SK-N-SH (cell line): ENCODE results near the gene LYSMD4. TPM values are rescaled to one million over a fixed set of nuclear protein-coding genes. Genes with fewer than 3 reads are reported as not detected.
"Not testable (repeated sequence)": the region's sequence is repeated elsewhere in the genome, so short reads cannot be mapped to it uniquely, and the experiment has no call there.

Experiments
- CTCF ChIA-PET: fragments of 300-600, 350-600 bp; formaldehyde crosslinking; extraction: SDS; loops from one replicate; lab custom pipeline; 2021; lab: Yijun Ruan, JAX
- POLR2A ChIA-PET: fragments of 350-600 bp; sonication (Branson Sonifier 250); formaldehyde crosslinking; extraction: SDS; loops from one replicate; lab custom pipeline; 2020; ENCODE audit warnings: antibody characterized with exemption, inconsistent platforms; lab: Yijun Ruan, JAX
- DNase-seq: peaks from one replicate; pipeline ENCODE4 v3.0.0; 2012
- H2AFZ ChIP-seq: fragments of 200-600 bp; sonication (generic); 2 replicates; pipeline ENCODE4 v1.8.1; 2016; ENCODE audit warnings: antibody characterized with exemption, mild to moderate bottlenecking, low read depth
- H3F3A ChIP-seq: fragments of 200-600 bp; sonication (generic); replicated peaks from 2 replicates; pipeline ENCODE3; 2016; ENCODE audit warnings: antibody characterized with exemption, mild to moderate bottlenecking; ENCODE audit not compliant: insufficient read depth
- H3K27ac ChIP-seq, 2 experiments: fragments of 200-500 bp in 1 of 2; fragments of 200-600 bp in 1 of 2; sonication (Bioruptor generic) in 1 of 2; sonication (generic), shearing (Covaris generic) in 1 of 2; 2 replicates each; pipeline versions ENCODE4 v1.5.1 to v1.6.1; 2014 to 2016; ENCODE audit warnings: low read depth in 2 of 2, inconsistent platforms in 1 of 2, low read length in 1 of 2, mild to moderate bottlenecking in 1 of 2, mixed read lengths in 1 of 2
- H3K27me3 ChIP-seq: fragments of 200-600 bp; sonication (generic), shearing (Covaris generic); 2 replicates; pipeline ENCODE4 v1.6.1; 2016; ENCODE audit warnings: mixed run types; ENCODE audit not compliant: insufficient read depth
- H3K36me3 ChIP-seq, 2 experiments: fragments of 200-500 bp in 1 of 2; fragments of 200-600 bp in 1 of 2; sonication (Bioruptor generic) in 1 of 2; sonication (generic) in 1 of 2; replicated peaks in 1 of 2; 2 replicates each; pipeline versions ENCODE3 to v1.5.1; 2014 to 2016; ENCODE audit warnings: low read length in 1 of 2, mild to moderate bottlenecking in 1 of 2; ENCODE audit not compliant: insufficient read depth in 2 of 2, control insufficient read depth in 1 of 2
- H3K4me1 ChIP-seq, 2 experiments: fragments of 200-500 bp in 1 of 2; fragments of 200-600 bp in 1 of 2; sonication (Bioruptor generic) in 1 of 2; sonication (generic), shearing (Covaris generic) in 1 of 2; 2 replicates each; pipeline versions ENCODE4 v1.5.1 to v1.6.1; 2014 to 2016; ENCODE audit warnings: low read depth in 1 of 2, low read length in 1 of 2, mixed run types in 1 of 2; ENCODE audit not compliant: insufficient read depth in 2 of 2, control insufficient read depth in 1 of 2
- H3K4me2 ChIP-seq: fragments of 200-600 bp; sonication (generic), shearing (Covaris generic); 2 replicates; pipeline ENCODE4 v1.6.1; 2017; ENCODE audit warnings: mixed run types
- H3K4me3 ChIP-seq, 2 experiments: fragments of 200-500 bp in 1 of 2; fragments of 200-600 bp in 1 of 2; sonication (Bioruptor generic) in 1 of 2; sonication (generic), shearing (Covaris generic) in 1 of 2; 2 replicates each; pipeline versions ENCODE4 v1.5.1 to v1.8.1; 2014 to 2016; ENCODE audit warnings: low read depth in 2 of 2, inconsistent platforms in 1 of 2, low read length in 1 of 2, mild to moderate bottlenecking in 1 of 2, mixed read lengths in 1 of 2, moderate library complexity in 1 of 2
- H3K79me2 ChIP-seq: fragments of 200-600 bp; sonication (generic); 2 replicates; pipeline ENCODE4 v1.8.1; 2017; ENCODE audit warnings: mild to moderate bottlenecking; ENCODE audit not compliant: insufficient read depth
- H3K9ac ChIP-seq: fragments of 200-600 bp; sonication (generic); 2 replicates; pipeline ENCODE4 v1.6.1; 2017; ENCODE audit warnings: mixed run types
- H3K9me2 ChIP-seq: fragments of 200-600 bp; sonication (generic); 2 replicates; pipeline ENCODE4 v1.6.1; 2017; ENCODE audit warnings: mixed run types
- H3K9me3 ChIP-seq: fragments of 200-600 bp; sonication (generic); 2 replicates; pipeline ENCODE4 v1.6.1; 2017; ENCODE audit warnings: mixed run types, mild to moderate bottlenecking, moderate library complexity
- H4K20me1 ChIP-seq: fragments of 200-600 bp; sonication (generic); 2 replicates; pipeline ENCODE4 v1.6.1; 2017; ENCODE audit warnings: mild to moderate bottlenecking, mixed run types; ENCODE audit not compliant: insufficient read depth
- CHD2 ChIP-seq: fragments of 150-350 bp; IDR thresholded peaks from 2 replicates; pipeline ENCODE4 v1.6.1; 2018; ENCODE audit warnings: low read length; ENCODE audit not compliant: partially characterized antibody
- EZH2phosphoT487 ChIP-seq: fragments of 200-600 bp; sonication (generic); IDR thresholded peaks from 2 replicates; pipeline ENCODE4 v1.6.1; 2017; ENCODE audit warnings: low read depth, mixed run types, mild to moderate bottlenecking, antibody characterized with exemption, moderate library complexity, borderline replicate concordance
- FOSL2 ChIP-seq: IDR thresholded peaks from 2 replicates; pipeline ENCODE4 v1.4.0; 2012; ENCODE audit warnings: low read depth, mild to moderate bottlenecking, moderate library complexity, borderline replicate concordance
- MAX ChIP-seq: IDR thresholded peaks from 2 replicates; pipeline ENCODE4 v1.4.0; 2012; ENCODE audit warnings: low read depth
- RCOR1 ChIP-seq: fragments of 150-350 bp; IDR thresholded peaks from 2 replicates; pipeline ENCODE4 v1.6.1; 2017; ENCODE audit warnings: antibody characterized with exemption, low read length
- REST ChIP-seq: IDR thresholded peaks from 2 replicates; pipeline ENCODE4 v1.6.1; 2012; ENCODE audit warnings: mild to moderate bottlenecking, low read depth, low read length, moderate library complexity
- TCF12 ChIP-seq: IDR thresholded peaks from 2 replicates; pipeline ENCODE4 v1.4.0; 2012
- WGBS: methylation state at CpG from one replicate; pipeline ENCODE4 v1.1.6; 2017; ENCODE audit warnings: low lambda C conversion rate; 5-methylcytosine and 5-hydroxymethylcytosine counted together
- polyA plus RNA-seq, 3 experiments: library from polyadenylated mRNA; depleted of rRNA; stranded (reverse); fragments of >200 nt; gene quantifications; 2 replicates each; pipeline ENCODE4 v1.2.3, GENCODE V29; 2012

LYSMD4 gene
- polyA plus RNA-seq, 1 of the 3 experiments (the other 2 are of a cell fraction): 6.1 TPM

GRCh38 chr15:99752556-99752955, 19.3 kb upstream of the LYSMD4 start:
- ChIA-PET CTCF (interaction anchor here (0.9 to 1.8 kb wide), 6 partner anchors 48 to 480 kb away, joined by 3 to 5 read pairs (median 4); no protein-coding TSS in a partner anchor), POLR2A (no interaction called here)
- WGBS: 69% methylated on average over 3 of the region's 4 CpGs

GRCh38 chr15:99750326-99750725, 17.1 kb upstream of the LYSMD4 start:
- H3K27ac ChIP-seq, H3K4me2 ChIP-seq, H3K36me3 ChIP-seq, H3K79me2 ChIP-seq, H3K4me3 ChIP-seq, H3K9me3 ChIP-seq, H3K9ac ChIP-seq, H3K9me2 ChIP-seq, H3K27me3 ChIP-seq, H3F3A ChIP-seq, H3K4me1 ChIP-seq, CTCF ChIA-PET, POLR2A ChIA-PET, H4K20me1 ChIP-seq, DNase-seq, H2AFZ ChIP-seq: not testable (repeated sequence)
- WGBS: 96% methylated on average over 11 of the region's 11 CpGs

More at GRCh38 chr15:99752556-99752955, 19.3 kb upstream of the LYSMD4 start:
- Histone ChIP-seq H3K4me2 (no peak overlapping the region), H3K36me3 (no peaks in the 10 kb centered on the region), H2AFZ (no peak overlapping the region), H3K9me2 (no peaks in the 10 kb centered on the region), H3K27me3 (no peaks in the 10 kb centered on the region), H3K9ac (no peak overlapping the region), H3K9me3 (no peaks in the 10 kb centered on the region), H4K20me1 (no peaks in the 10 kb centered on the region), H3K79me2 (no peaks in the 10 kb centered on the region), H3K4me3 (no peak overlapping the region), H3K27ac (no peak overlapping the region), H3K4me1 (no peaks in the 10 kb centered on the region; a peak in 1 of 4 replicates), H3F3A (no peaks in the 10 kb centered on the region)
- no peak for TF ChIP-seq EZH2phosphoT487
- no peak for TF ChIP-seq MAX
- no peak for TF ChIP-seq FOSL2
- no peak for TF ChIP-seq REST
- no peak for DNase-seq

- Histone ChIP-seq H4K20me1 (no peaks in the 10 kb centered on the region), H3K27ac (no peak overlapping the region), H3K9me2 (no peaks in the 10 kb centered on the region), H3K9me3 (no peaks in the 10 kb centered on the region), H3F3A (no peaks in the 10 kb centered on the region), H3K79me2 (no peaks in the 10 kb centered on the region), H2AFZ (no peak overlapping the region), H3K27me3 (no peaks in the 10 kb centered on the region), H3K4me2 (no peak overlapping the region), H3K4me3 (no peak overlapping the region), H3K9ac (no peak overlapping the region), H3K4me1 (no peaks in the 10 kb centered on the region), H3K36me3 (no peaks in the 10 kb centered on the region)
- CTCF ChIA-PET: no interaction called here
- DNase-seq: no peak
- 69% methylated on average over 6 of the region's 6 CpGs for whole genome bisulfite sequencing
- no peak for TF ChIP-seq RCOR1
- TF ChIP-seq CHD2: no peak
- TF ChIP-seq TCF12: no peak
- POLR2A ChIA-PET: no interaction called here
These were observed 16.1 kb upstream of the LYSMD4 start for GRCh38 chr15:99749386-99749785.
